Astrocyte (in vitro differentiated cells and primary cell): ENCODE measurements around the gene DCBLD1. TPM values are rescaled to one million over a fixed set of nuclear protein-coding genes. Genes with fewer than 3 reads are reported as not detected.
A peak's percentile ranks its signal among the peaks of the same experiment; 100 is the strongest.

Experiments
- DNase-seq: peaks from one replicate; pipeline ENCODE4 v3.0.0-alpha.2; 2010; ENCODE audit warnings: low read depth
- FAIRE-seq: peaks from 2 replicates; lab custom pipeline; 2011; peaks lifted over from hg19 to GRCh38; lab: Jason Lieb, UNC
- H2AFZ ChIP-seq: 2 replicates; pipeline ENCODE4 v1.6.0; 2012; ENCODE audit warnings: low read depth, low read length, inconsistent platforms
- H3K27ac ChIP-seq: 2 replicates; pipeline ENCODE4 v1.5.1; 2011; ENCODE audit warnings: low read depth, low read length, inconsistent platforms
- H3K27me3 ChIP-seq: 2 replicates; pipeline ENCODE4 v1.6.0; 2011; ENCODE audit warnings: low read length, inconsistent platforms; ENCODE audit not compliant: insufficient read depth
- H3K36me3 ChIP-seq: 2 replicates; pipeline ENCODE4 v1.5.1; 2011; ENCODE audit warnings: low read length, inconsistent platforms; ENCODE audit not compliant: insufficient read depth
- H3K4me1 ChIP-seq: 2 replicates; pipeline ENCODE4 v1.5.1; 2011; ENCODE audit warnings: low read length, inconsistent platforms; ENCODE audit not compliant: insufficient read depth
- H3K4me2 ChIP-seq: 2 replicates; pipeline ENCODE4 v1.6.0; 2012; ENCODE audit warnings: low read length, inconsistent platforms
- H3K4me3 ChIP-seq: 2 replicates; pipeline ENCODE4 v1.5.1; 2011; ENCODE audit warnings: low read depth, mild to moderate bottlenecking, low read length, inconsistent platforms; ENCODE audit not compliant: insufficient read depth
- H3K79me2 ChIP-seq: 2 replicates; pipeline ENCODE4 v1.6.0; 2012; ENCODE audit warnings: mild to moderate bottlenecking, low read length, inconsistent platforms; ENCODE audit not compliant: insufficient read depth
- H3K9ac ChIP-seq: 2 replicates; pipeline ENCODE4 v1.6.0; 2012; ENCODE audit warnings: mild to moderate bottlenecking, low read length, inconsistent platforms
- H3K9me3 ChIP-seq: 2 replicates; pipeline ENCODE4 v1.5.1; 2012; ENCODE audit warnings: low read depth, mild to moderate bottlenecking, low read length, inconsistent platforms; ENCODE audit not compliant: insufficient read depth
- H4K20me1 ChIP-seq: 2 replicates; pipeline ENCODE4 v1.6.0; 2012; ENCODE audit warnings: low read length, inconsistent platforms; ENCODE audit not compliant: insufficient read depth
- H3K27ac Mint-ChIP-seq: one replicate; pipeline ENCODE4 v1.8.0; 2021; ENCODE audit warnings: mild to moderate bottlenecking, mixed read lengths; ENCODE audit not compliant: unreplicated experiment
- H3K27me3 Mint-ChIP-seq: one replicate; pipeline ENCODE4 v1.8.0; 2021; ENCODE audit warnings: low read depth, mixed read lengths; ENCODE audit not compliant: unreplicated experiment
- H3K36me3 Mint-ChIP-seq: one replicate; pipeline ENCODE4 v1.8.0; 2021; ENCODE audit warnings: low read depth, mixed read lengths; ENCODE audit not compliant: unreplicated experiment
- H3K4me1 Mint-ChIP-seq: one replicate; pipeline ENCODE4 v1.8.0; 2021; ENCODE audit warnings: low read depth, mixed read lengths; ENCODE audit not compliant: unreplicated experiment
- H3K4me3 Mint-ChIP-seq: one replicate; pipeline ENCODE4 v1.8.0; 2021; ENCODE audit warnings: mild to moderate bottlenecking, moderate library complexity, mixed read lengths; ENCODE audit not compliant: unreplicated experiment
- H3K9me3 Mint-ChIP-seq: one replicate; pipeline ENCODE4 v1.8.0; 2021; ENCODE audit warnings: mild to moderate bottlenecking, mixed read lengths; ENCODE audit not compliant: unreplicated experiment
- EZH2 ChIP-seq: IDR thresholded peaks from 2 replicates; pipeline ENCODE4 v1.6.1; 2012; ENCODE audit warnings: mild to moderate bottlenecking, low read length, inconsistent platforms; ENCODE audit not compliant: insufficient read depth
- total RNA-seq: library from RNA; stranded (reverse); gene quantifications from 2 replicates; pipeline ENCODE4 v1.2.1, GENCODE V29; 2021
- TF ChIP-seq, protein P1 (sequence below): IDR thresholded peaks from 2 replicates; pipeline ENCODE4 v1.5.1; 2011; ENCODE audit warnings: low read depth, mild to moderate bottlenecking, inconsistent platforms, low read length, moderate library complexity; ENCODE audit not compliant: insufficient read depth

The DCBLD1 gene
- total RNA-seq, 1 donor from 2014 or later, result 36.8 TPM

DNA sequence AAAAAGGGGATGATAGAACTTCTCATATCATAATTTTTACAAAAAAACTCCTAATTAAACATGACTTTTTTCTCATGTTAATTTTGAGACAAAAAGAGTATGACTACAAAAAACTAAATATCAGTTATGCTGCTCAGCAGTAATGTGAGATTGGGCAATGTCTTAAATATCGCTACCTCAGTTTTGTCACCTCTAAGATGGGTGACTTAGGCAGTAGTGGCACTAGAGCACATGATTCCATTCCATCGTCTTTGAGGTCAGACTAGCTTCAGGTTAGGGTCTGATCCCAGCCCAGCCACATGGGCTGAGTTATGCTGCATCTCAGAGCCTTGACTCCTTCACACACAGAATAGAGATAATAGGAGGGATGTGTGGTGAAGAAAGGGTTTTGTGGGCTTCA is 11.0 kb downstream of the DCBLD1 start:
- DNase-seq (no peak), FAIRE-seq (no peak)
- H3K9ac ChIP-seq, result no peak overlapping the region
- TF ChIP-seq, protein P1, sequence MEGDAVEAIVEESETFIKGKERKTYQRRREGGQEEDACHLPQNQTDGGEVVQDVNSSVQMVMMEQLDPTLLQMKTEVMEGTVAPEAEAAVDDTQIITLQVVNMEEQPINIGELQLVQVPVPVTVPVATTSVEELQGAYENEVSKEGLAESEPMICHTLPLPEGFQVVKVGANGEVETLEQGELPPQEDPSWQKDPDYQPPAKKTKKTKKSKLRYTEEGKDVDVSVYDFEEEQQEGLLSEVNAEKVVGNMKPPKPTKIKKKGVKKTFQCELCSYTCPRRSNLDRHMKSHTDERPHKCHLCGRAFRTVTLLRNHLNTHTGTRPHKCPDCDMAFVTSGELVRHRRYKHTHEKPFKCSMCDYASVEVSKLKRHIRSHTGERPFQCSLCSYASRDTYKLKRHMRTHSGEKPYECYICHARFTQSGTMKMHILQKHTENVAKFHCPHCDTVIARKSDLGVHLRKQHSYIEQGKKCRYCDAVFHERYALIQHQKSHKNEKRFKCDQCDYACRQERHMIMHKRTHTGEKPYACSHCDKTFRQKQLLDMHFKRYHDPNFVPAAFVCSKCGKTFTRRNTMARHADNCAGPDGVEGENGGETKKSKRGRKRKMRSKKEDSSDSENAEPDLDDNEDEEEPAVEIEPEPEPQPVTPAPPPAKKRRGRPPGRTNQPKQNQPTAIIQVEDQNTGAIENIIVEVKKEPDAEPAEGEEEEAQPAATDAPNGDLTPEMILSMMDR, result no peak
- no peak for TF ChIP-seq EZH2
- H3K36me3 Mint-ChIP-seq, result peaks cover 6% of the 10 kb centered on the region
- peak overlapping the region; percentile 75 for H3K4me2 ChIP-seq
- H3K4me3 Mint-ChIP-seq, result no peak overlapping the region
- H3K4me1 Mint-ChIP-seq, result peaks cover 60% of the 10 kb centered on the region
- H3K4me3 ChIP-seq, result no peak overlapping the region
- peak overlapping the region; percentile 73 for H3K27ac Mint-ChIP-seq
- no peaks in the 10 kb centered on the region for H3K36me3 ChIP-seq
- no peaks in the 10 kb centered on the region for H3K27me3 ChIP-seq
- H3K27me3 Mint-ChIP-seq, result no peaks in the 10 kb centered on the region
- no peak overlapping the region for H2AFZ ChIP-seq
- H3K9me3 Mint-ChIP-seq, result no peaks in the 10 kb centered on the region
- H3K79me2 ChIP-seq, result peaks cover 93% of the 10 kb centered on the region
- no peaks in the 10 kb centered on the region for H3K9me3 ChIP-seq
- no peaks in the 10 kb centered on the region for H4K20me1 ChIP-seq
- peaks cover 66% of the 10 kb centered on the region for H3K4me1 ChIP-seq
- peak overlapping the region; percentile 94 for H3K27ac ChIP-seq

DNA sequence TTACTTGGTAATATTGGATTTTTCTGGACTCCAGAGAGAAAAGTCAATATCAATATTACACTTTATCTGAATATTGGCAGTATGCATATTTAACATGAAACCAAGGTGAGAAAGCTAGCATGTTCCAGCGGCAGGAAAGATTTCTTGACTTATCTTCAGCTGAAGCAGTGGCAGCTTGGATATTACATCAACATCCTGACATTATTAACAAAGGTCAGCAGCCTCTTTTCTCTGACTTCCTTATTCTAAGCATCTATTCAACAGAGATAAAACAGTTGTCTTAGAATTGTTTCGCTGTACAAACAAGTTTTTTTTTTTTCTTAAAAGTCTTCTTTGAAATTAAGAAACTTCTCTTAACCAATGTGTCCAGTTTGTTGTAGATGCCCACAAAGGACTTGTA is 11.8 kb downstream of the DCBLD1 start:
- H3K4me3 Mint-ChIP-seq, result no peak overlapping the region
- no peaks in the 10 kb centered on the region for H4K20me1 ChIP-seq
- peak overlapping the region; percentile 23 for H3K9ac ChIP-seq
- H3K4me3 ChIP-seq, result no peak overlapping the region
- H3K36me3 ChIP-seq, result no peaks in the 10 kb centered on the region
- no peak overlapping the region for H2AFZ ChIP-seq
- peaks cover 72% of the 10 kb centered on the region for H3K4me1 ChIP-seq
- H3K9me3 ChIP-seq, result no peaks in the 10 kb centered on the region
- TF ChIP-seq EZH2, result no peak
- TF ChIP-seq, protein P1, result no peak
- peak overlapping the region; percentile 73 for H3K27ac Mint-ChIP-seq
- DNase-seq, result no peak
- H3K36me3 Mint-ChIP-seq, result peaks cover 1% of the 10 kb centered on the region
- H3K4me1 Mint-ChIP-seq, result peaks cover 63% of the 10 kb centered on the region
- FAIRE-seq, result no peak
- H3K9me3 Mint-ChIP-seq, result no peaks in the 10 kb centered on the region
- H3K27ac ChIP-seq, result peak overlapping the region; percentile 94
- H3K27me3 ChIP-seq, result no peaks in the 10 kb centered on the region
- peaks cover 93% of the 10 kb centered on the region for H3K79me2 ChIP-seq
- no peaks in the 10 kb centered on the region for H3K27me3 Mint-ChIP-seq
- H3K4me2 ChIP-seq, result peak overlapping the region; percentile 75

DNA sequence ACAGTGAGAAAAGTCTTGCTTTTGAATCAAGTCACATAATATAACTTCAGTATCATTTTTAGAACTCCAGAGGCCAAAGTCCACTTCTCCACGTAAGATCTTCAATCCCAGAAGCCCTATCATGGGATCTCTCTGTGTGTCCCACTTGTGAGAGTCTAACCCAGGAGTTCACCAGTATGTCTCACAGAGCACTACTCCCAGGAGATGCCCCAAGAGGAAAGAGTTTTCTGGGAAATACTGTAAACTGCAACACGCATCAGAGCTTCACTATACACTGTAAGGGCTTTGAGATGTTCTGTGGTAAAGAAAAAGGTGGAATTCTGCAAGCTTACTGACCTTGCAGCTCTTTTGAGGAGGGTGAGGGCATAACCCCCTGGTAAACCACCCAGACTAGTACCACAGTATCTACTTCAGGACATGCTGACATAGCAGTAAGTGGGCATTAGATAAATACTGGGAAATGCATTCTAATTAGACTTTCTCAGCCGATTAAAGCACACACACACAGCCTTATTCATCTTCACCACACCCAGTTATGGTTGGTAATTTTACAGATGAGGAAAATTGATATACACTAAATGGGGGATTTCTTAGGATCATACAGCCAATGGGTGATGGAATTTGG is 12.3 kb downstream of the DCBLD1 start:
- H3K4me1 Mint-ChIP-seq, result peaks cover 63% of the 10 kb centered on the region
- peak; percentile 54 for FAIRE-seq
- no peaks in the 10 kb centered on the region for H3K36me3 Mint-ChIP-seq
- H3K27me3 ChIP-seq, result no peaks in the 10 kb centered on the region
- H3K36me3 ChIP-seq, result no peaks in the 10 kb centered on the region
- no peak overlapping the region for H3K4me3 ChIP-seq
- H2AFZ ChIP-seq, result no peak overlapping the region
- TF ChIP-seq EZH2, result no peak
- TF ChIP-seq, protein P1, result no peak
- H3K27ac ChIP-seq, result peak overlapping the region; percentile 94
- no peaks in the 10 kb centered on the region for H3K9me3 ChIP-seq
- H3K4me2 ChIP-seq, result peak overlapping the region; percentile 75
- peak overlapping the region; percentile 23 for H3K9ac ChIP-seq
- peaks cover 72% of the 10 kb centered on the region for H3K4me1 ChIP-seq
- H3K79me2 ChIP-seq, result peaks cover 93% of the 10 kb centered on the region
- peak overlapping the region; percentile 13 for H3K4me3 Mint-ChIP-seq
- H3K9me3 Mint-ChIP-seq, result no peaks in the 10 kb centered on the region
- peak overlapping the region; percentile 16 for H3K27ac Mint-ChIP-seq
- no peaks in the 10 kb centered on the region for H3K27me3 Mint-ChIP-seq
- no peaks in the 10 kb centered on the region for H4K20me1 ChIP-seq
- DNase-seq, result no peak
